Upper lobe of right lung (tissue), 1 donor: ENCODE data around the gene RIBC2. TPM values are rescaled to one million over a fixed set of nuclear protein-coding genes. Genes with fewer than 3 reads are reported as not detected.

ENCODE experiments used
- ATAC-seq: fragments of 200-7000 bp; cut with Tn5 transposase; one replicate; pipeline ENCODE4 v1.9.1; 2020; ENCODE audit warnings: mild to moderate bottlenecking, moderate library complexity
- DNase-seq: peaks from one replicate; pipeline ENCODE4 v3.0.0-alpha.2; 2020
- H3K27ac ChIP-seq: fragments of 200-600 bp; one replicate; pipeline ENCODE4 v1.8.0; 2022
- H3K27me3 ChIP-seq: fragments of 200-600 bp; one replicate; pipeline ENCODE4 v1.8.0; 2022; ENCODE audit warnings: mild to moderate bottlenecking
- H3K36me3 ChIP-seq: fragments of 200-600 bp; one replicate; pipeline ENCODE4 v1.8.0; 2022
- H3K4me1 ChIP-seq: fragments of 200-600 bp; one replicate; pipeline ENCODE4 v1.8.0; 2022
- H3K4me3 ChIP-seq: fragments of 200-600 bp; one replicate; pipeline ENCODE4 v1.8.0; 2022; ENCODE audit warnings: mild to moderate bottlenecking
- H3K9me3 ChIP-seq: fragments of 200-600 bp; one replicate; pipeline ENCODE4 v1.8.0; 2022
- intact Hi-C: fragments of 100-400 bp; cut with DNase I; formaldehyde crosslinking; loops from one replicate; pipeline ENCODE4 v1.11.0; 2022
- total RNA-seq: library from RNA; stranded (reverse); fragmentation: NEBNext Ultra II Directional; extraction: Animal tissue kit (Norgen Biotek cat#: 25700); gene quantifications from one replicate; pipeline ENCODE4 v1.2.1, GENCODE V29; 2021
- TF ChIP-seq, protein P1 (sequence below): fragments of 200-600 bp; IDR thresholded peaks from one replicate; pipeline ENCODE4 v1.8.0; 2022; ENCODE audit warnings: antibody characterized with exemption
- donor health status: DM: no; HTN: yes; CAD: no; lungs with severe emphysema.

RIBC2 gene
- total RNA-seq, 1 donor from 2014 or later: not detected

DNA sequence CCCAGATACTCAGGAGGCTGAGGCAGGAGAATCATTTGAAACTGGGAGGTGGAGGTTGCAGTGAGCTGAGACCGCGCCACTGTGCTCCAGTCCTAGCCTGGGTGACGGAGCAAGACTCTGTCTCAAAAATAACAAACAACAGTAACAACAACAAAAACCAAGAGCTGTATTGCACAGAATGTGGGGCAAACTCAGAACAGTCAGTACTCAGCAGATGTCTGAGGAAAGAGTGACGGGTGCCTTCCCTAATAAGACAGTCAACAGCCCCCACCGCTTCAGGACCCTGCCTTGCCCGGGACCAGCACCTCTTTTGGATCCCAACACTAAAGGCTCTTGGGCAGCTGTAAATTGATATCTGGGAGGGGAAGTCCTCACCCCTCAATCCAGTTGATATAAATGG lies 40.3 kb downstream of the RIBC2 start:
- Histone ChIP-seq H3K36me3 (no peaks in the 10 kb centered on the region), H3K27ac (no peak overlapping the region), H3K4me1 (peaks cover 11% of the 10 kb centered on the region), H3K4me3 (no peak overlapping the region), H3K9me3 (no peaks in the 10 kb centered on the region), H3K27me3 (peaks cover 5% of the 10 kb centered on the region)
- ATAC-seq (no peak), DNase-seq (no peak)
- intact Hi-C loops: no loop called here
- TF ChIP-seq, protein P1, sequence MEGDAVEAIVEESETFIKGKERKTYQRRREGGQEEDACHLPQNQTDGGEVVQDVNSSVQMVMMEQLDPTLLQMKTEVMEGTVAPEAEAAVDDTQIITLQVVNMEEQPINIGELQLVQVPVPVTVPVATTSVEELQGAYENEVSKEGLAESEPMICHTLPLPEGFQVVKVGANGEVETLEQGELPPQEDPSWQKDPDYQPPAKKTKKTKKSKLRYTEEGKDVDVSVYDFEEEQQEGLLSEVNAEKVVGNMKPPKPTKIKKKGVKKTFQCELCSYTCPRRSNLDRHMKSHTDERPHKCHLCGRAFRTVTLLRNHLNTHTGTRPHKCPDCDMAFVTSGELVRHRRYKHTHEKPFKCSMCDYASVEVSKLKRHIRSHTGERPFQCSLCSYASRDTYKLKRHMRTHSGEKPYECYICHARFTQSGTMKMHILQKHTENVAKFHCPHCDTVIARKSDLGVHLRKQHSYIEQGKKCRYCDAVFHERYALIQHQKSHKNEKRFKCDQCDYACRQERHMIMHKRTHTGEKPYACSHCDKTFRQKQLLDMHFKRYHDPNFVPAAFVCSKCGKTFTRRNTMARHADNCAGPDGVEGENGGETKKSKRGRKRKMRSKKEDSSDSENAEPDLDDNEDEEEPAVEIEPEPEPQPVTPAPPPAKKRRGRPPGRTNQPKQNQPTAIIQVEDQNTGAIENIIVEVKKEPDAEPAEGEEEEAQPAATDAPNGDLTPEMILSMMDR: no peak

DNA sequence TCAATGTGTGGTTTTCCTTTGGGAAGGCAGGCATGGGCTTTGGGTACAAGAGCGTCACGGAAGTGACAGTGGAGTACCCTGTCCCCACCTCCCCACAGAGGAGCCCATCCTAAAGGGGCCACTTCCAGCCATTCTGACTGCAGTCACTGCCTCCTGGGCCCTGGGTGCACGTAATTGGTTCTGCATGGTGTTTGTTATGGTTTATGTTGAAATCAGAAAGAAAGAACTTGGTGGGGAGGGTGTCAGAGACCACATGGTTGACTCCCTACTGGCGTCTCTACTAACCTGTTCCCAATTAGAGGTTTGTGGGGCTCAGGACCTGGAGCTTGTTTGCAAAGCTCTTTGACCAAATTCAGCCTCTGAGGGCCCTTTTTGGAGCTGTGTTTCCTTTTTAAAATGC lies 40.8 kb downstream of the RIBC2 start:
- H3K4me1 ChIP-seq: peaks cover 11% of the 10 kb centered on the region
- no peaks in the 10 kb centered on the region for H3K36me3 ChIP-seq
- intact Hi-C loops: no loop called here
- H3K27ac ChIP-seq: no peak overlapping the region
- no peak for ATAC-seq
- H3K4me3 ChIP-seq: no peak overlapping the region
- DNase-seq: no peak
- H3K27me3 ChIP-seq: peaks cover 5% of the 10 kb centered on the region
- TF ChIP-seq, protein P1: no peak
- no peaks in the 10 kb centered on the region for H3K9me3 ChIP-seq

- Histone ChIP-seq H3K27me3 (peaks cover 5% of the 10 kb centered on the region), H3K27ac (no peak overlapping the region), H3K4me3 (no peak overlapping the region), H3K9me3 (no peaks in the 10 kb centered on the region), H3K4me1 (peaks cover 7% of the 10 kb centered on the region), H3K36me3 (no peaks in the 10 kb centered on the region)
- DNase-seq: no peak
- intact Hi-C loops: no loop called here
- no peak for ATAC-seq
- TF ChIP-seq, protein P1: no peak
Measured at GRCh38 chr22:45455212-45455611, 41.7 kb downstream of the RIBC2 start.

GRCh38 chr22:45455621-45456020 lies 42.1 kb downstream of the RIBC2 start:
- H3K4me3 ChIP-seq: no peak overlapping the region
- DNase-seq: no peak
- no peak overlapping the region for H3K27ac ChIP-seq
- TF ChIP-seq, protein P1: no peak
- H3K4me1 ChIP-seq: peaks cover 5% of the 10 kb centered on the region
- H3K27me3 ChIP-seq: peaks cover 5% of the 10 kb centered on the region
- no peak for ATAC-seq
- H3K36me3 ChIP-seq: no peaks in the 10 kb centered on the region
- H3K9me3 ChIP-seq: no peaks in the 10 kb centered on the region
- intact Hi-C loops: no loop called here

DNA sequence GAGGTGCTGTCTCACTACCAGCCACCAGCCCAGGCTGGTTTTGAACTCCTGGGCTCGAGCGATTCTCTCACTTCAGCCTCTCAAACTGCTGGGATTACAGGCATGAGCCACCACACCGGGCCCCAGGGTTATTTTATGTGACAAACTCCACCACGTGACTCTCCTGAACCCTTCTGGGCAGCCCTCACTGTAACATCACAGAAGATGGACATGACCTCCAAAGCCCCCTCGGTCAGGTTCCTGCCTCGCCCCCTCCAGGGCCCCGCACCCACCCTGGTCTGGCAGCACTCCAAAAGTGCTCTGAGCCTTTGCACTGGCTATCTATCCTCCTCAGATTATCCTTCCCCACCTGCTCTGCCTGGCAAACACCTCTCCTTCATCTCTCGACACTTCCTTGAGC lies 43.3 kb downstream of the RIBC2 start:
- Histone ChIP-seq H3K4me3 (no peak overlapping the region), H3K9me3 (no peaks in the 10 kb centered on the region), H3K36me3 (no peaks in the 10 kb centered on the region), H3K4me1 (no peaks in the 10 kb centered on the region), H3K27ac (no peak overlapping the region), H3K27me3 (peaks cover 5% of the 10 kb centered on the region)
- intact Hi-C loops: no loop called here
- TF ChIP-seq, protein P1: no peak
- no peak for DNase-seq
- ATAC-seq: no peak

DNA sequence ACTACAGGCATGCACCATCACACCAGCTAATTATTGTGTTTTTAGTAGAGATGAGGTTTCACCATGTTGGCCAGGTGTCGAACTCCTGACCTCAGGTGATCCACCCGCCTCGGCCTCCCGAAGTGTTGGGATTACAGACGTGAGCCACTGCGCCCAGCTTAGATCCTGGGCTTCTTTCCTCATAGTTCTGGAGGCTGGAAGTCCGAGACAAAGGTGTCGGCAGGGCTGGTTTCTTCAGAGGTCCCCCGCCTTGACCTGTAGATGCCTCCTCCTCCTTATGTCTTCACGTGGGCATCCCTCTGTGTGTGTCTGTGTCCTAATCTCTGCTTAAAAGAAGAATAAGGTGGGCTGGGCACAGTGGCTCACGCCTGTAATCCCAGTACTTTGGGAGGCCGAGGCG lies 45.0 kb downstream of the RIBC2 start:
- ATAC-seq (no peak), DNase-seq (no peak)
- Histone ChIP-seq H3K4me3 (no peak overlapping the region), H3K27me3 (peaks cover 5% of the 10 kb centered on the region), H3K36me3 (no peaks in the 10 kb centered on the region), H3K27ac (no peak overlapping the region), H3K4me1 (no peaks in the 10 kb centered on the region), H3K9me3 (no peaks in the 10 kb centered on the region)
- intact Hi-C loops: no loop called here
- TF ChIP-seq, protein P1: no peak
